HG03469 (cell line): ENCODE measurements around the gene CYP1B1.
"Not testable (repeated sequence)": the region's sequence is repeated elsewhere in the genome, so short reads cannot be mapped to it uniquely, and the experiment has no call there.

ENCODE experiments used
- ATAC-seq: cut with Tn5 transposase; IDR thresholded peaks from one replicate; pipeline ENCODE4 v1.9.1; 2021; ENCODE audit warnings: mild to moderate bottlenecking, moderate library complexity, moderate number of reproducible peaks; ENCODE audit not compliant: unreplicated experiment

Gene CYP1B1

GRCh38 chr2:38037757-38038621 lies 38.0 kb downstream of the CYP1B1 start:
- peak; percentile 43 for ATAC-seq

DNA sequence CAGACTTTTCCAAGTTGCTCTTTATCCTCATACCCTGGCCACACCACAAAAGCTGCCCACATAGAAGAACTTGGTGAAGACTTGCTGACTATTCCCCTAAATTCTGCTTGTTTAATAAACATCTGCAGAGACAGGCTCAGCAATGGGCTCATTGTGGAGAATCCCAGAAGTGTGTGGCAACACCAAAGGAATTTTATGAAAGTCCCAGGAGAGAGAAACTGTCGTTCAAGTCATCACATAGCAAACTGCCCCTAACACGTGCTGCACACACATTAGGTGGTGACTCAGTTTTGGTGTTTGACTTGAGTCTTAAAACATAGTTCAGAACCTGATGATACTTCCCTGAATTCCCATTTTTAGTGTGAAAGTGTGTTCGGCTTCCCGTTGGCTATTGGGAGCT lies 38.6 kb downstream of the CYP1B1 start:
- ATAC-seq: no peak

DNA sequence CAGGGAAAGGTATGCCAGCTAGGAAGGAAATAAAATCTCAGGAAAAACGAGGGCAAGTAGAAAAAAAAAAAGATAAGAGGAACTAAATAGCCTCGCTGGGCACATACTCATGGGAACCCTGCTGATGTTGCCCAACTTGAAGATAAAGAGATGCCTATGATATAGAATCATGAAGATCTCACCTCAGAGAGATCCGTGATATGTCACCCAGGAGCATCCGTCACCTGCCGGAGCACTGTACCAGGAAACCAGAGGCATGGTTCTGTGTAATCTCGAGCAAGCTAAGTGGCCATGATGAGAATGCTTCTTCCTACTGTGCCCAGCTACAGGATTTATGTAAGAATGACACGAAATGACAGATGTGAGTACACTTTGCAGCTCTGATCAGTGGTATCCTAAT lies 40.0 kb downstream of the CYP1B1 start:
- ATAC-seq: no peak

DNA sequence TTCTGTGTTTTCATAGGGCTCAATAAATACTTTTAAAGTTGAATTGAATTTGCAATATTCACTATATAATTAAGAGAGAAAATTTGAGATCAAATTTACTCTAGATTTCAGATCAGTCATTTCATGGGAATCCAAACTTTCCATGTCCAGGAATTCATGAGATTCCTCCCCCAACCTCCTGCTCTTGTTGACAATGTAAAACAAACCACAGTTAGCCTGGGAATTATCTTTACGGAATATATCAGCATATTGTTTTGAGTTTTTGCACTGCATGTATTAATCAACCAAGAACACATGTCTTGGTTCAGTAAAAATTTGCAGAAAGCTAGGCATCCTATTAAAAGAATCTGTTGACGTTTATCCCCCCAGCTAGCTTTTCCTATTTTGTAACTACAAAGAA lies 42.3 kb downstream of the CYP1B1 start:
- ATAC-seq: no peak

GRCh38 chr2:38032946-38033345 lies 43.0 kb downstream of the CYP1B1 start:
- no peak for ATAC-seq

DNA sequence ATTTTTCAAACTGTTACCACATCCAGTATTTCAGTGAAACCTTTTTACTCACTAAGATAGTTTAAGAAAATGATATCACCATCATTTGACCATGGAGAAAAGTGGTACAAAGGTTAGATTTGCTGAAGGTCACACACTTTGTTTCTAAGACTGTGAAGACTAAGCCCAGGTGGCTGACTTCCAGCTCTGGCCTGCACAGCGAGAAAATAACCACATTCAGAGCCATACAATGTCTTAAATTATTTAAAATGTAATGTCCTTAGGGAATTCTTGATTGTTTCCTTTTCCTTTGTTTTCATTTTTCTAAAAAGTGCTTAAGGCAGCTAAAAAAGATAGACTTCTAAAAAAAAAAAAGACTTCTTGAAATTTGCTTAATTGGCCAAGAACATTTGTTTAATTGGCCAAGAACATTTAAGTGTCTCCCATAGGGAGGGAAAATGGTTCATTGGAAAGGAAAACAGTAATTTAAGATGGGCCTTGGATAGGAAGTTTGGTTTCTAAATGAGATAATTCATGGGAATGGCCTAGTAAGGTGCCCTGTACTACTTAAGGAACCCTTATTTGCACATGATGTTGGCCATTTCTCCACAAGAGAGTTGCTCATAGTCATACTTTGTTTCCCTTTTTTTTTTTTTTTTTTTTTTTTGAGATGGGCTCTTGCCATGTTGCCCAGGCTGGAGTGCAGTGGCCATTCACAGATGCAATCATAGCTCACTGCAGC lies 45.2 kb downstream of the CYP1B1 start:
- no peak for ATAC-seq

GRCh38 chr2:38029512-38029911 lies 46.4 kb downstream of the CYP1B1 start:
- no peak for ATAC-seq

- ATAC-seq: no peak
Measured at GRCh38 chr2:38028829-38029228, 47.1 kb downstream of the CYP1B1 start.

- ATAC-seq: no peak
Measured at GRCh38 chr2:38026846-38027245, 49.1 kb downstream of the CYP1B1 start.

DNA sequence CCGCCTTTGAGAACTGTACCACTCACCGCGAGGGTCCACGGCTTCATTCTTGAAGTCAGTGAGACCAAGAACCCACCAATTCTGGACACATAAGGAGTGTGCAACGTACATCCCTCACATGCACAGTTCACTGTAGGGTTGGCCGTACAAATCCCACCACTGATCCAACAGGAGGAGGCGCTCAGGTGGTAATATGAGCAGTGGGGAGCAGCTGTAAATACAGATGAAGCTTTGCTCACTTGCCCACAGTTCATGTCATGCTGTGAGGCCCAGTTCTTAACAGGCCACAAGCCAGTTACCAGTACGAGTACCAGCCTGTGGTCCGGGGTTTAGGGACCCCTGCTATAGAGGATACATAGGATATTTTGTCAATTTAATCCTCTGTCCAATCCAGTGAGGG lies 54.4 kb downstream of the CYP1B1 start:
- ATAC-seq: no peak

GRCh38 chr2:38020359-38021069 lies 55.4 kb downstream of the CYP1B1 start:
- ATAC-seq: not testable (repeated sequence)

- ATAC-seq: no peak
Measured at GRCh38 chr2:38017836-38018235, 58.1 kb downstream of the CYP1B1 start.
